IPS-18c (cell line): ENCODE results near the gene APOD.

Experiments
- H3K4me3 ChIP-seq: 2 replicates; pipeline ENCODE4 v1.7.0; 2013; ENCODE audit warnings: low read depth, mild to moderate bottlenecking, low read length, moderate library complexity; ENCODE audit not compliant: insufficient read depth
- H3K9me3 ChIP-seq: one replicate; pipeline ENCODE4 v1.6.1; 2013; ENCODE audit warnings: mild to moderate bottlenecking, low read length, moderate library complexity; ENCODE audit not compliant: control insufficient read depth, insufficient read depth

The APOD gene

DNA sequence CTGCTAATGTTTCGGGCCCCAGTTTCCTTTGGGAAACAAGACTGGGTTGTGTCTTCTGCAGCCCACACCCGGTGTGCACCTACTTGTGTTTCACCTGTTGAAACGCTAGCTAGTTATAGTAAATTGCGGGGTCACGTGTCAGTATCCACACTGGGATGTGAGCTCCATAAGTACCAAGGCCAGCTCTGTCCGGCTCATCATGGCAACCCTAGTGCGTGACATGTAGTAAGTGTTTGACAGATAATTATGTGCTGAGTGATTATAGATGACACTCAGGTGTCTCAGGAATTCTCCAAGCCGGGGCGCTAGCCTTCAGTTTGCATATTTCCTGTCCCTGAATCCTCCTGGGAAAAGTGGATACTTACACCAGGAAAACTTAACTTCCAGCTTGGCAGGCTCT lies 12.8 kb downstream of the APOD start:
- H3K9me3 ChIP-seq: peaks cover 3% of the 10 kb centered on the region
- H3K4me3 ChIP-seq: no peak overlapping the region

DNA sequence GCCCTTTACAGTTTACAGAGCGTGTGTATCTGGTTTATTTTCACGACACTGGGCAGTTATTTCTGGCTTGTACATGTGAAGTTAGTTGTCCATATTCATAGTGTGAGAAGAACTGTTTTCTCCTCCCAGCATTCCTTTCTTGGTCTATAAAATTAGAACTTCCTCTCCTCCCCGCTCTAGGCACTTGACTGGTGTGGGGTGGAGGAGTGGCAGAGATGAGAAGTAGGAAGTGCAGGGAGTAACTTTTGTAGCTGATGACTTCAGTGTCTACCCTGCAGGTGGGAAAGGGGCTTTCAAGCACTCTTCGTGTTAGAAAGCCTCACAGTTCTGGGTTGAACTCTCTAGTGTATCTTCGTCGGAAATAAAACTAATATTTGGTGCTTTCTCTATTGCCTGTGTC lies 13.4 kb downstream of the APOD start:
- peaks cover 3% of the 10 kb centered on the region for H3K9me3 ChIP-seq
- no peak overlapping the region for H3K4me3 ChIP-seq

DNA sequence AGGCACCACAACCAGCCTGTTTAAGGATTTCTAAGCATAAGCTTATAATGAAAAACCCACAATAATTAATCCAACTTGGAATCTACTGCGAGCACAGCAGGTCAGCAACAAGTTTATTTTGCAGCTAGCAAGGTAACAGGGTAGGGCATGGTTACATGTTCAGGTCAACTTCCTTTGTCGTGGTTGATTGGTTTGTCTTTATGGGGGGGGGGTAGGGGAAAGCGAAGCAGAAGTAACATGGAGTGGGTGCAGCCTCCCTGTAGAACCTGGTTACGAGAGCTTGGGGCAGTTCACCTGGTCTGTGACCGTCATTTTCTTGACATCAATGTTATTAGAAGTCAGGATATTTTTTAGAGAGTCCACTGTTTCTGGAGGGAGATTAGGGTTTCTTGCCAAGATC lies 15.1 kb downstream of the APOD start:
- H3K4me3 ChIP-seq: no peak overlapping the region
- H3K9me3 ChIP-seq: no peaks in the 10 kb centered on the region

DNA sequence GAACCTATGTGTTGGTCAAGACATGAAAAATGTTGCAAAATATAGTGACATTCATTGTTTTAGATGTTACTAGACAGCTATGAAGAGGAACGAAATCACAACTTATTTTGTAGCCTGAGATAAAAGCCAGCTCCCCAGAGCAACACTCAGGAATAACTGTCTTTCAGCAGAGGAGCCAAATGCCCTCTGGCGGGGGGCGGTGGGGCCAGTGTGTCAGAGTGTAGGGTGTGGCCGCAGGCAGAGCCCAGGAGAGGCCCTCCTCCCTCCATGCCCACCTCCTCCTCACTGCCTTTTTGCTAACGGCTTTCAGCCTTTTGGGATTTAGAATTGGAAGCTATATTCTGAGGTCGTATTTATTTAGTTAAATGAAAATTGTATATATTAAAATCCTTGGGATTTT lies 16.9 kb downstream of the APOD start:
- no peak overlapping the region for H3K4me3 ChIP-seq
- no peaks in the 10 kb centered on the region for H3K9me3 ChIP-seq

DNA sequence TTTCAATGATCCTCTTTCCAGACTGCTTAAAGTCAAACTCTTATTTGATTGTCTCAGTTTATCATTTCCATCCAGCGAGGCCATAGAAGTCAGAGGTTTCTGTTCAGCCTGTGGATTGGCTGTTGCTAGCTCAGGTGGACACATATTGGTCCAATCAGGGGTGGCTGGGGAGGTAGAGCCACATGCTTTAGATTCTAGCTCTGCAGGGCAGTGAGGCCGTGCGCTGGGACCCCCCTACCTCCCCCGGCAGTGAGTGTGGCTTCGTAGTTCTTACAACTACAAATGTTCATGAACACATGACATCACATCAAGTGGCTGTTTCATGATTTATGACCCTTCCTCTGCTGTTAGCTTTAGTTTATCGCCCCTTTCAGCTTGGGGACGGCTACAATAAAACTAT lies 18.0 kb downstream of the APOD start:
- Histone ChIP-seq H3K4me3 (no peak overlapping the region), H3K9me3 (no peaks in the 10 kb centered on the region)

DNA sequence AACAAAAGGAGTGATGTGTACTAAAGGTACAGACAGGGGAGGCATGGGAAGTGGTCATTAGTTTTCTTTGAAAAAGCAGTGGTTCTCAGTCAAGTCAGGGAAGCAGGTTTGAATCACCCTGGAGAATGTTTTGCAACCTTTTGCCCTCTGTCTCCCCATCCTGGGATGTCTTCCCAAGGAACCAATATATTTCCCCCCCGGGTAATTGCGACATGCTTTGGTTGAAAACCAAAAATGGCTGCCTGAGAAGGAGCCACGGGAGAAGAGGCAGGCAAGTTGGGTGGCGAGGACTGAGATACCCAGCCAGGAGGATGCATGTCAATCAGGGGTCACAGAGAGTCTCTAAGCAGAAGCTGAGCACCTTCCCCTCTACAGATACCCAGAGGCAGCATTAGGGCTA lies 20.4 kb downstream of the APOD start:
- Histone ChIP-seq H3K9me3 (no peaks in the 10 kb centered on the region), H3K4me3 (no peak overlapping the region)

DNA sequence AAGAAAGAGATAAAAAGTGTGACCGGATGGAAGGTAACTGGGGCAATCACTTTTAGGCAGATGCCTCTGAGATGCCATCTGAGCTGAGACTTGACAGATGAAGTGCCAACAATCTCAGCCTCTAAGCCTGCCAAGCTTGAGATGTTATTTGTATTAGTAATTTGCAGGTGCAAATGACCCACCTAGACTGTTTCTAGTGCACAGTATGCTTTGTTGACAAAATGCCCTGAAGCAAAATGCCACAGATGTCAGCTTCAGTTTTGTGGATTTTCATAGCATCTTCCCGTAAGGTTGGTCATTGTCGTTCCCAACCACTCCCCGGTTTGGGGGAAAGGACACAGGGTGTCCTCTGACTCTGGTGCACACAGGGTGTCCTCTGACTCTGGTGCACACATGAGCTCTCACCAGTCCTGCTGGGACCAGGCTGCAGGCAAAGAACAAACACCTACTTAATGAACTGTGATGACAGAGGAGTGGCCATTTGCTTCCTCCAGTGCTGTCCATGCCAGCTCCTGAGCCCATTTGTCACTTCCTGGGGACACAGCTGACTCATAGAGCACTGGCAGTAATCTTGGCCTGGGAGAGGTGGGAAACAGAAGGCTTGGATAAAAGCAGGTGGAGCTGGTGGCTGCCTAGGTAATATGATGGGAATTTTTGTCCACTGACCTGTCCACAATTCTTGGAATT lies 23.9 kb downstream of the APOD start:
- no peaks in the 10 kb centered on the region for H3K9me3 ChIP-seq
- H3K4me3 ChIP-seq: no peak overlapping the region

DNA sequence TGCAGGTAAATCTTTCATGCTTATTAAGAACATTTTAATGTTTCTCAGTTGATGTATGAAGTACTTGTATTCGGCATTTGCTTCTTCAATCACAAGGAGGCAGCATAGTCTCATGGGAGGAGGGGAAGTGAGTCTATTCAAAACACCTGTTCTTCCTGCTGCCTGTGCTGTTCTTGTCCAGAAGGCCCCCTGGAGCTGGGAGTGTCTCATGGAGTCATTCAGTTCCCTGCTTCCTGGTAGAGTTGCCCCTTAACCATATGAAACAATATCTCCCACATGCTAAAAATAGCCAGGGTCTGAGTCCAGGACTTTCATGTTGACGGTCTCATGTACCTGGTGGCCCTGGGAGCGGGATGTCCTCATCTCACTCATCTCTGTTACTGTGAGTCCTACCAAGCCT lies 25.1 kb downstream of the APOD start:
- no peaks in the 10 kb centered on the region for H3K9me3 ChIP-seq

DNA sequence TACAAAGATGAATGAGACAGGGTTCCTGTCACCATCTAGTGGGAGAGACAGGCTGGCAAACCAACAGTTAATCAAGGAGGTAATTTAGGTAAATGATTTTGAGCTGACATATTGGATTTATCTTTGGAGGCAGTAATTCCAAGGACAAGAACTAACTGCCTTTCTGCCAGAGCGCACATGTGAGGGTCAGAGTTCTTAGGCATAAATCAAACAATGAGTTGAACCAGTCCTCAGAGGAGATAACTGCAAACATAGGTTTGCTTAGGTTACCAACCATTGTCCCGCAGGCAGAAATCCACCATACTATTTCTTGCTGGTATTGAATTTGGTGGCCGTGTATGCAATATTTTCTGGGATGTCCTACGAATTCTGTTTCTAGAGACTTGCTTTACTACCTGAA lies 26.4 kb downstream of the APOD start:
- Histone ChIP-seq H3K4me3 (no peak overlapping the region), H3K9me3 (no peaks in the 10 kb centered on the region)

More for the DNA sequence above, 25.1 kb downstream of the APOD start:
- H3K4me3 ChIP-seq: no peak overlapping the region

DNA sequence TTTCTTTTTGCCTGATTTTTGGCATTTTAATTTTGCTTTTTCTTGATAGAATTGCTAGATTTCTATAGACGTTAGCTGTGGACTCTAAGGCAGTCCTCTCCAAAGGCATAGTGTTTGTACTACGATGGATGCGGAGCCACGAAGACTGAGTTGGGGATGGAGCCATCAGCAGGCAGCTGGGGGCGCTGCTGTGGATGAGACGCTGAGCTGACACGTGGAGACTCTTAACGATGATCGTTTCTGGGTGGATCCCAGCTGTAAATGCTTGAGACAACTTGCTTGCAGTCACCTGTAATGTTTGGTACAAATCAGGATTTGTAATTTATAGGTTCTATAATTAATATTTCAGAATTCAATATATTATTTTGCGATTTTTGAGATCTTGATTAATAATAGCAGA lies 27.4 kb downstream of the APOD start:
- Histone ChIP-seq H3K4me3 (no peak overlapping the region), H3K9me3 (no peaks in the 10 kb centered on the region)

DNA sequence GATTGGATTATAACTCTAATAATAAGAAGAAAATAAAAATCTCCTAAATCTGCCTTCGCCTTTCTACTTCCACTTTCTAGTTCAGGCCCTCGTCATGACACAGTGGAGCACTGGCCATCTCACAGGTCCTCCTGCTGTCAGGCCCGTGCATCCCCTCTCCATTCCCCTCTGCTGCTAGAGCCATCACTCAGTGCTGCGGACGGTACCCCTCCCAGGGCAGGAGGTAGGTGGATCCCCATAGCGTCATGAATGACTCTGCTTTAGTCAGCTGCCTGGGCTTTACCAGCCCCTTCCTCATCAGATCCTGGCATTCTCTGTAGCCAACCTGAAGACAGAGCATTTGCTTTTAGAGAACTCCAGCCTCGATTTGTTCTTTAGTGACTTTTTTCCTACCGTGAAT lies 28.6 kb downstream of the APOD start:
- Histone ChIP-seq H3K4me3 (no peak overlapping the region), H3K9me3 (no peaks in the 10 kb centered on the region)

DNA sequence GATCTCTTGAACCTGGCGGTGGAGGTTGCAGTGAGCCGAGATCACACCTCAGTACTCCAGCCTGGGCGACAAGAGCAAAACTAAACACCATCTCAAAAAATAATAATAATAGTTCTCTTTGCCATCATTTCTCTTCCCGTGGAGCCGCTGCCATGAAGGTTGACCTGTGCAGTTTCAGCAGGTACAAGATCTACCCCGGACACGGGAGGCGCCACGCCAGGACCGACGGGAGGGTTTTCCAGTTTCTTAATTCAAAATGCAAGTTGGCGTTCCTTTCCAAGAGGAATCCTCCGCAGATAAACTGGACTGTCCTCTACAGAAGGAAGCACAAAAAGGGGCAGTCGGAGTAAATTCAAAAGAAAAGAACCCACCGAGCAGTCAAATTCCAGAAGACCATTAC lies 29.3 kb downstream of the APOD start:
- Histone ChIP-seq H3K4me3 (no peak overlapping the region), H3K9me3 (no peaks in the 10 kb centered on the region)

DNA sequence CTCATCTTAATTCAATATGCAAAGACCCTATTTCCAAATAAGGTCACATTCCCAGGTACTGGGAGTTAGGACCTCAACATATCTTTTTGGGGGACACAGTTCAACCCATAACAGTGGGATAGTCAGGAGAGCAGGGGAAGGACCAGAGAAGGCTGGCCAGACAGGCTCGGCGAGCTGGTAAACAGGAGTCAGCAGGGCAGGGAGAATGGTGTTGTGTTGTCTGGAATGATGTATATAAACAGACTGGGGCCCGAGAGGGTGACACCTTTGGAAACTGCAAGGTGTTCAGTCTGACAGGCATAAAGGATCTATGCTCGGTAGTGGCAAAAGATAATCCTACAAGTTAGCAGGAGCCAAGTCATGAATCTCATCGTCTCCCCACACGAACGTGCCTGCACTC lies 30.5 kb downstream of the APOD start:
- no peak overlapping the region for H3K4me3 ChIP-seq
- no peaks in the 10 kb centered on the region for H3K9me3 ChIP-seq

DNA sequence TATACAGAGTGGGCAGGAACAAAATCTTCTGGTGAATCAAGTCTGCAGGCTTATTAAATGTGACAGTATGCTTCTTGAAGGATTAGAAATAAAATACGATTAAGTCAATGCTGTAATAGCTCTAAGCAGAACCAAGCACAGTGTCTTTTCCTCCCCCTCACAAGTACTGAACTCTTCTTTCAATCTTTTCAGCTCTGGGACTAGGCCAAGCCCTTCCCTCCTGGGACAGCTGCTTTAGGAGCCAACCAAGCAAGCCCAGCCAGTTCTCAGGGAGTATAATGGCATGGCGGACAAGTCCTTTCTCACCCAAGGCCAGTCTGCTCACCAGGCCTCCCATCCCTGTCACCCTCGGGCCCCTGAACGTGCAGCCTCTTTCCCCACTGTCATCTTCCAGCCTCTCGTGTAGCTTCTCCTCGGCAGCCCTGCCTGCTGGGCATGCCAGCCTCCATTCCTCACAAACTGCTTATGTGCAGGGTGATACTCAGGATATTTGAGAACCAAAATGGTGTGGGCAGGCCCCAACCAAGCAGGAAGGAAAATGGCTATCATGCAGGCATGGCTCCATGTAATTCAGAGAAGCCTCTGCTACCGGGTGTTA lies 32.3 kb downstream of the APOD start:
- H3K4me3 ChIP-seq: no peak overlapping the region
- H3K9me3 ChIP-seq: peaks cover 2% of the 10 kb centered on the region

DNA sequence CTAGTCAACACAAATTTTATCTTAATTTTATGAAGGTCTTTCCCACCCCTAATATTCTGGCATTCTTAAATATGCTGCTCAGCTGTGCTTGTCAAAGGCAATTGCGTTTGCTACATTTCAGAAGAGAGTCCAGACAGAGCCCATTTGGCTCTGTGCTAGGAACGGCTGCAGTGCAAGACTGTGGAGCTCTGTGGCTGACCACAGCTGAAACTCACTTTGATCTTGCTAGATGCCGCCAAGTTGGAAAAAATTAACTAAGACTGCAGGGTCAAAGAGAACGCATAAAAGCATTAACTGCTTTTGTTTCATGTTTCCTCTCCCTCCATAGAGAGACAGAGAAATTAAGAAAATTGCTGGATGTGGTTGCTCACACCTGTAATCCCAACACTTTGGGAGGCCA lies 33.0 kb downstream of the APOD start:
- Histone ChIP-seq H3K9me3 (peaks cover 2% of the 10 kb centered on the region), H3K4me3 (no peak overlapping the region)

DNA sequence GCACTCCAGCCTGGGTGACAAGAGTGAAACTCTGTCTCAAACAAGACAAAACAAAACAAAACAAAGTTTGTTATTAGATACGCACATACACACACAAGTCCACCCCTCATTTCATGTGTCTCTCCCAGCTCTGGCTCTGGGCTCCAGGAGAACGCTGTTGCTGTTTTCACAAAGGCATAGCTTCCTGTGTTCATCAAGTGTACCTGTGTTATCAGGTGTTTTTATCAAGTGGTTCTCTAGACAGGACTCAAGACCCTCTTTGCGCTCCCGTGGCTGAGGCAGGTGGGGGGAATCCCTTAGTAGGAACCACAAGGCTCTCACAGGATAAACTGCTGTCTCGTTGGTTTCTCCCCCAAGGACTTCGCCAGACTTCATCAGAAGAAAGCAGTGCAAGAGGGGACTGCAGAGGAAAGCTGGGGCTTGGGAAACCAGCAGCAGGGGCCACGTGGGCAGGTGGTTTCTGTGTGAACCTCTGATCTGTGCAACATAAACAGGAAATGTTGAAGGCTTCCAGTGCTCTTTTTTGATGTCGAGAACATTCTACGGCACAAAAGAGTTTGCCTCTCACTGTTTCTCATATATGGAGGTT lies 33.7 kb downstream of the APOD start:
- H3K9me3 ChIP-seq: peaks cover 2% of the 10 kb centered on the region

DNA sequence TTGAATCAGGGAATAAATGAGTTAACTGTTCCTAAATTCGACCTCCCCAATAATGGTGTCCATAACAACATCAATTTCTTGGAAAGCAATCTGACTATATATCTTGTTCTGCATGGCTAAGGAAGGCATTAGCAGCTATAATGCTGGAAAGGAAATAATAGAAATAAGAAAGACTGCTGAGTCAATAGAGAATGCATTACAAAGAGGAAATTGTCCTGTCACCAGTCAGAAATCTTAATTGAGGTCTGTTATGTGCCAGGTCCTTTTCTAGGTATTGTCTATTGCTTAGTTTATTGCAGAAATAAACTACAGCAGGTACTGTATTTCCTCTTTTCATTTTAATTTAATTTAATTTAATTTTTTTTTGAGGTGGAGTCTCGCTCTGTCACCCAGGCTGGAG lies 34.8 kb downstream of the APOD start:
- Histone ChIP-seq H3K4me3 (no peak overlapping the region), H3K9me3 (peaks cover 2% of the 10 kb centered on the region)

More for the DNA sequence above, 33.7 kb downstream of the APOD start:
- no peak overlapping the region for H3K4me3 ChIP-seq

DNA sequence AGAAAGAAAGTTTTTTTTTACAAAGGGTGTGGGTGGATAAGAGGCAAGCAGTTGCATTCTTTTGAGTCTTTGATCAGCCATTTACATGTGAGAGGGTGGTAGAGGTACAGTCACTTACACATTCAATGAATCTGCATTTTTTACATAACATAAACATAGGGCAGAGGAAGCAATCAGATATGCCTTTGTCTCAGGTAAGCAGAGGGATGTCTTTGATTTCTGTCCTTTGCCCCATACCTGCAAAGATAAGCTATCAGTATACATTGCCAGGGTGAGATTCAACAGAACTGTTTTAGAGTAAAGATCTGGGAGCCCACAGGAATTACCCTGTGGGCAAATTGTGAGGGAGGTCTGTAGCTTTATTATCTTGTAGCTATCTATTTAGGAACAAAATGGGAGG lies 35.2 kb downstream of the APOD start:
- no peak overlapping the region for H3K4me3 ChIP-seq
- H3K9me3 ChIP-seq: peaks cover 2% of the 10 kb centered on the region

DNA sequence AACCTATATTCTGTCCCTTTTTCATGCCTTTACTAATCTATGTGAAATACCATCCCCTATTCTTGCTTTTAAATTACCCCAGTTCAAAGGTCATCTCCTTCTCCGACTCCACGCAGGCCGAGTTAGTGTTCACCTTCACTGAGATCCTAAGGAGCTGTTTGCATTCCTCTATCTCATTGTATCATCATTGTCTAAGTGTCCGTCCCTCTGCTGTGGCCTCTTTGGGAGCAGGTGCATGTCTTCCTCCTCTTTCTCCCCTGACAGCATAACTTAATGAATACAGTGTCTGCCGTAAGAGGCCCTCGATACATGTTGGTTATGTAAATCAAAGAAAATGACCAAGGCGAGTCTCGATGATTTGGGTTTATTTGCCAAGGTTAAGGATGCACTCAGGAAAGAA lies 35.7 kb downstream of the APOD start:
- H3K4me3 ChIP-seq: no peak overlapping the region
- peaks cover 2% of the 10 kb centered on the region for H3K9me3 ChIP-seq
